Inflammatory macrophage (primary cell): ENCODE data around the gene LRCH1.
A peak's percentile ranks its signal among the peaks of the same experiment; 100 is the strongest.

ENCODE experiments used
- DNase-seq, 2 donors: peaks; one replicate each; pipeline ENCODE4 v3.0.0-alpha.2; 2020 to 2022

LRCH1 gene

DNA sequence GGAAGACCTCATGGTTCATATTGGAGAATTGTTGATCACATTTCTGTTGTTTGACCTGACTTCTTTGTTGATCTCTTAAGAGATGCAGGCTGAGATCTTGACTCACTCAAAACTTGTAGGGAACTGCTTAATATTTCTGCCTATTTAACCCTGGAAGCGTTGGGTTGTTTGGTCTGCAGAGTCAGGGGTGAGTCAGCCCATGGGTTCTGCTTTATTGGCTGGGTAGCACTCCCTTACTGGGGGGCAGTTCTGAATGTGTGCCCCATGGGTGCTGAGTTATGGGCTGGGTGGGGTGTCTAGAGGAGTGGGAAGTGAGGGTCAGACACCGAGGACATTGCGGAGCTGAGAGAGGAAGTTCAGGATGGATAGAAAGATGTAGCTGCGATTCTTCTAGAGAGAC lies 87.9 kb downstream of the LRCH1 start:
- peak; percentile 63 to 71 for DNase-seq

DNA sequence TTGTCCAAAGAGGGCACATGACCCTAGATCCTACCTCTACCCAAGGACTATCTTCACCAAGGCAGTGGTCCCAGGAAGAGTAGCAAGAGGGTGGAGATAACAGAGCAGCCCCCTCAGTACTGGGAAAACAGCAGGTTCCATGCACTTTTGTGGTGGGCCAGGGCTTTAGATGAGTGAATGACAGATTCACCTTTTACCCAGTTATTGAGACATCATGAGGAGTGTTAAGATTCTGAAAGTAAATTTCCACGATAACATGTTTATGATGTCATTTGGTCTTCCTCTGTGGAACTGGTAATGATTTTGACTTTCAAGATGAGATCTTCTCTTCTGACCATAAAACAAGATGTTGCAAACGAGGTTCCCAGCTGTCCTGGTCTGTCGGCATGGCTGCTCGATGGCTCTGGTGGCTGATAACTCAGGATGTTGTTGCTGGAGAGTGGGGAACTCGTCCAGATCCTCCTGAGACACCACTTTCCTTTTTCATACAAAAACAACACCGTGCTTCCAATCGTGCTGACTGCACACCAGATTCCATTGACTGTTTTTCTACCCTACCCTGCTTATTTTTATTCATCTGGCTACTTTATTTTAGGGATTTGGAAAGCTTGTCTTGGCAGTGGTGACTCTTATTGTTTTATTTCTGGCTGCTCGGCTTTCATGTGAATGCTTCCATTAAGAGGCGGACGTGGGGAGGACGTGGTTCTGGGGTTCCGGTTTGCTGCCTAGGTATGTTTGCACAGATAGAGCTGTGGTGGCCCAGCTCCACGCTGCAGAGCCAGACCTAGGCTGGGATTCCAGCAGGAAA lies 88.5 kb downstream of the LRCH1 start:
- DNase-seq = no peak

DNA sequence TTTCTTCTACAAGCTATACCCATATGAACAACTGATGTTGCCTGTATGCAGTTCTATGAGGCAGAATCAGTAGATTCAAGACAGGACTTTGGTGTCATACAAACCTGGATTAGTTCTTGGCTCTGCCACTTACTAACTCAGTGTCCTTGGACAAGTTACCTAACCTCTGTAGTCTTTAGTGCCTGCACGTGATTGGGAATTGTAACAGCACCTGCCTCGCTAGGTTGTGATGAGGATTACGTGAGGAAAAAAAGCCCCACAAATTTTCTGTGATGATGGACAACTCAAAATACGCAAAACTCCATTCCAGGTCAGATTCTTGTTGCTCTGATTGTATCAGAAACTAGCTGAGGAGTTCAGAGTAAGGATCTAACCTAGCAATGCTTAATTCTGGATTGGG lies 89.3 kb downstream of the LRCH1 start:
- DNase-seq = no peak

DNA sequence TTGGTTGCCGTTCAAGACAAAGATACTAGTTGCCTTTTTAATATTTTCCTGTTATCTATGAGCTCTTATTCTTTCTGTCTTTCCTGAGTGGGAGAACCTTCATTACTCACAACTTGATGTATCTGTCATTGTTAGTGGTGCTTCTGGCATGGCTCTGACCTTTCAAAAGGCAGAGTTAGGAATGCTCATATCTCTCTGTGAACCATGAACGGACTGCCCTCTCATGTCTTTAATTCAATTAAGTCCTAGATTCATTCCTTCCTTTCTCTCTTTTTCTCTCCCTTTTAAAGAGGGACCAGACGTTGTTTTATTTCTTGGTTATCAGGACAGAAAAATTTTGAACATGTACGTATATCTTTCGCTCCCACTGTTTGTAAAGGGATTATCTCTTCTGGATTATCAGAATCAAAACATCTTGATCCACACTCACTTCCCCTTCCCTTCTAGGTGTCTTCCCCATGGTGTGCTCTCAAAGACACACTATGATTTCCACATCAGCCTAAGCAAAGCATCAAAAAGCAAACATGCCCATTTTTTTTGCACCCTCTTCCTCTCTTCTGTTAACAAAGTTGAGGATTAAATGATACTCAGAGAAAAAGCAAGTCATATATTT lies 90.3 kb downstream of the LRCH1 start:
- DNase-seq = no peak

DNA sequence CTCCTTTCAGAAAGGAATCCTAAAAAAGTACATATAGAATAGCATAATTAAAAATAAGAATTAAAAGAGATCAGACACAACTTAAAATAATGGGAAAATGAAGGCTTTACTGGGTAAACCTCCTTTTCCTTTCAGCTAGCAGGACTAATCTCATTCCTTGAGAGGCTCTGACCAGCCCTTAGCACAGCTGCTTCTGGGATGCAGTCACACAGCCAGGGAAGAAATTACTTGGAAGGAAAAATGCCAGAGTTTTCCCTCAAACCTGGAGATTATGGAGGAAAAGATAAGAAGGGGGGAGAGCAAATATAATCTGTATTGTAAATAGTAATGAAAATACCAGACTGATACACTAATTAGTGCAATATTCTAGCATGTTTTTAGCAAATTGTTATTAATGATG lies 91.8 kb downstream of the LRCH1 start:
- no peak for DNase-seq

DNA sequence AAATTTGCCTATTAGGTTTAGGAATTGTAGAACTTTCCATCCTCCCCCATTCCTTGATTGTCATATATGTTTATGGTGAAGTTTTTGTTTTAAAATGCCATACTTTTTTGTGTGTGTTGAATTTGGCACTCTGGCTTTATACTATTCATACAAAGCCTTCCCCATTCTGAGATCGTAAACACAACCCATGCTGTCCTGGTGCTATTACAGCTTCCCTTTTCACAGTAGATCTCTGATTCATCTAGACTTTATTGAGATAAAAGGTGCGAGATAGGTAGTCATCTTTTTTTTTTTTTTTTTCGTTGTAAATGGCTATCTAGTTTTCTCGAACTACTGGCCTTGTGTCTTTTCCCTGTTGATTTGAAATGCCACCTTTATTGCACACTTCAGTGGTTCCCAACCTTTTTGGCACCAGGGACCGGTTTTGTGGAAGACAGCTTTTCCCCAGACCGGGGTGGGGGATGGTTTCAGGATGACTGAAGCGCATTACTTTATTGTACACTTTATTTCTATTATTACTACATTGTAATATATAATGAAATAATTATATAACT lies 94.6 kb downstream of the LRCH1 start:
- no peak for DNase-seq

DNA sequence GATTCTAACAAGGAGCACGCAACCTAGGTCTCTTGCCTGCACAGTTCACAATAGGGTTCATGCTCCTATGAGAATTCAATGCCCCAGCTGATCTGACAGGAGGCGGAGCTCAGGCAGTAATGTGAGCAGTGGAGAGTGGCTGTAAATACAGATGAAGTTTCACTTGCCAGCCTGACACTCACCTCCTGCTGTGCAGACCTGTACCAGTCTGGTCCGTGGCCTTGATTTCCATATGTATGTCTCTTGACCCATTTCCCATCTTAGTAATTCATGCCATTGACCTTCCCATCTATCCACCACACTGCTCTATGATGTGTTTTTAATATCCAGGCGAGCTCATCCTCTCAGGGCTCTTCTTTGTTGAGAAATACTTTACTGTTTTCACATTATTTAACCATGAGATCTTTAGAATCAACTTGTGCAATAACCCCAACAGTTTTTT lies 95.2 kb downstream of the LRCH1 start:
- peak in 1 of 2 donors; percentile 34 for DNase-seq

DNA sequence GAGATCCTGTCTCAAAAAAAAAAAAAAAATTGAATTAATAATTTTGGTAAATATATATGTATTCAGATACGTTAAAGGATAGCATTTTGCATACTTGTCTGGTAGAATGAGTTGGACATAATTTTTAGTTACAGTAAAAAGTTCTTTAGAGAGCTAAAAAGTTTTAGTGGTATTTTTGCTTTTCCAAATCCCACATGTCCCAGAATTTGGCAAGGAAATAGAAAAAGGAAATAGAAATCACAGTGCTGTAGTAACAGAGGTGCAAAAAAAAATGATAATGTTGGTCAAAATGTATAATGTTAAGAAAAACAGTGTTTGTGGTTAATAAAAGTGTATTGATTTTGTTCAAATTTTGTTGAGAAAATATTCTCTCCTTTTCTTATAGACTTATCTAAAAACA lies 96.8 kb downstream of the LRCH1 start:
- DNase-seq = no peak

DNA sequence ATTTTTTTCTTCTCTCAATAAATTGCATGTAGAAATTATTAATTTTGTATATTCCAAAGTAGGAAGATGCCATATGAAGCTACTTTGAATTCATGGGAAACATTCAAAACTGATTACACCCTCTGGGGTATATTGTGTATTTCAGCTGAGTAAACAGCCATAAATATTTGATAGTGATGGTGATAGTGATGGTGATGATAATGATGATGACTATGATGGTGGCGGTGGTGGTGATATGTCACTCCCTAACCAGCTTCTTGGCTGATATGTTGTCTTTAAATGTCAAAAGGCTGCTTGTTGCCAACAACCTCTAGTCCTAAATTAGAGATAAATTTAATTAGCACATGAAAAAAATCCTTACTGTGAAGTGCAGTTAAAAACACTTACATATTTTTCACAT lies 102.0 kb downstream of the LRCH1 start:
- DNase-seq = no peak

DNA sequence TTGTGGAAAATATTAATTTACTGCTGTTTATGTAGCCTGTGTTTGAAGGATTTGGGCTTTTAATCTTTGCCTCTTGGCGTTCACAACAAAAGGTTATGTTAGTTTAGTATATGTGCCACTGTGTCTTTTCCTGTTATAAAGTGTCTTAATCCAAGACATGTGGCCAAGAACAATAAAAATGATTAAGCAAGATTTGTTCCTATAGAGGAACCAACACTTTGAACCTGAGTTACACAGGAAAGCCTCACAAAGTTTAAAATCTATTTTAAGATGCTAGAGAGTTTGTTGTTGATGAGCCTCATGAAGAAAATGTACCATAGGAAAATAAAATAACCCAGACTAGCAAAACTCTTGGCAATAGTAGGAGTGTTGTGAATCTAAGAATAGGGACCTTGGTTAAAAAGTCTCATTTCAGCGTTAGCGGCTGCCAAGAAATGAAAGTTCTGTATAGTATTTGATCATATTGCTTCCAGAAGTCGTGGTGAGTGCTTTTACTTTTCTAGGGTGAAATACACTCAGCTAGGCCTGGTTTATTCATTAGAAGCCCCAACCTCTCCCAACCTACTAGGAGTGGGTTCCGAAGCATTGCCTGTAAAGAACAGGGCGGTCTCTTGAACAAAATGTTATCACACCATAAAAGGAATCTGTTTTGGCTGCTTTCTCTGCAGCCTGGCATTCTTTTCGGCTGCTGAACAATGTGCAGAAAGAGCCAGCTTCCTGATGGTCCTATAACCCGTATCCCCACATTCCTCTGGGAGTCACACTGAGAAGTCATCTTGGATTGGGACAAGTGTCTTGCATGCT lies 102.6 kb downstream of the LRCH1 start:
- DNase-seq = peak in 1 of 2 donors; percentile 38

DNA sequence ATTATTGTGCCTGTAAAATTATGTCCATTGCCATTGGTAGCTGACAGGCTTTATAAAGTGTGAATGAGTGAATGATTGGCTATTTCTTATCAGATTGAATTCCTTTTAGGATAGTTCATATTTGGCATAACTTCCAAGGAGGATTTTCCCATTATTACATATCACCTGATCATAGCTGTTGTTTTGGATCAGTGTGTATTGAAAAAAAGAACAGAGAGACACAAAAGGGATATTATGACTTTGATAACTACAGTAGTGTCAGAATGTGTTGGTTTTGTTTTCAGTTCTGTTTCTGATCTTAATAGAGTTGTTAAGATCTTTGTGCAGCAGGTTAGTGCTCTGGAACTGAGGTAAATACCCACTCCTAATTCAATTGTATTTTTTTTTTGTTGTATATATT lies 103.8 kb downstream of the LRCH1 start:
- no peak for DNase-seq

DNA sequence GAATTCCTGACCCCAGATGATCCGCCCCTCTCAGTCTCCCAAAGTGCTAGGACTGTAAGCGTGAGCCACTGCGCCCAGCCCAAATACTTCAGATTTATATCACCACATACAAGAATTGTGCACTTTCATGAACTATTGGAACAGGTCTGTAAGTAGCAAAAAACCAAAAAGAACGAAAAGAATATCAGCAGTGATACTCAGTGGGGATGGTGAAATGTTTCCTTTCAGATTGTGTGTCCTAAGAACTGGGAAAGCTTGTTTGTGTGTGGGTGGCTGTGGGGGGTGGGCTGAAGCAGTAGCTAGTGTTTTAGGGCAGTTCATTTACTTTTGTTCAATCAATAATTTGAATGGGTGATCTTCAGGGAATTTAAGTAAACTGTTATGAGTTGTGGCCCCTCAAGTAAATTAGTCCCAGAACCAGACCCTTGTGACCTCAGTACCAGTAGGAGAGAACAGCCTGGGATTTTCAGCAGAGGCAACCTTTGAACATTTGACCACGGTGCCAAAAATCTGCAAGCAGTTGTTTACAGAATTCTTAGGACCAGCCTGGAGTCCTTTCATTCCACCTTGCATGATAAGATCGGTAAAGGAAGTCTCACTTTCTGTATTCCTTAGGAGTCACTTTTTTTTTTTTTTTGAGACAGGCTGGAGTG lies 106.6 kb downstream of the LRCH1 start:
- no peak for DNase-seq

DNA sequence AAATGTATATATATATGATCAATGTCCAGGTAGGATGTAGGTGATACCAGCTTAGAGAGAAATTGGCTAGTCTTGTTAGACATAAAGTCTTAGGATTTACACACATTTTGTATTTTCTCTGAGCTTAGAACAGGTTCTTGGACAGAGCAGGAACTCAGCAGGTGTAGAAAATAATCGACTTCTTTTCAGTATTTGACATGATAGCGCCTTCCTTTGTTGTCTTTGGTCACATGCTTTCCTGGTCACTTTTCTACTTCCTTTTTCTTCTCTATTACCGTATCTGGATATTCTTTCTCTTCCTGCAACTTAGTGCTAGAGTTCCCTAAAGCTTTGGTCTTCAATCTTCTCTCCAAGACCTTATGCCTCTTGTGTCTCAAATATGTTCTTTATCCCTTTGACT lies 107.4 kb downstream of the LRCH1 start:
- DNase-seq = no peak

DNA sequence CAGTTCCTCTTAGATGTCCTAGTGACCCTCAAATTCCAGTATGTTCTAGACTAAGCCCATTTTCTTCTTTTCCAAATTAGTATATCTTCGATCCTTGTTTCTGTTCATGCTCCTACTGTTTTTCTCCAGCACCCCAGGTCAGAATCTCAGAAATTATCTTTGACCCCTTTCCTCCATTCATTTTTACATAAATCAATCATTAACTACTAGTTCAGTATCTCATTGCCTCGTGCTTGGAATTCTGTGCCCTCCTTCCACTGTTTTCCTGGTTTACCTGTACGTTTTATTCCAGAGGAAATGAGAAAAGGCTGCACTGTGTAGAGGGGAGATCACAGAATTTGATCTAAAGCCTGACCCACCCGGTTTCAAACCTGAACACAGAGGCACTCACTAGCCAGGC lies 107.9 kb downstream of the LRCH1 start:
- no peak for DNase-seq

DNA sequence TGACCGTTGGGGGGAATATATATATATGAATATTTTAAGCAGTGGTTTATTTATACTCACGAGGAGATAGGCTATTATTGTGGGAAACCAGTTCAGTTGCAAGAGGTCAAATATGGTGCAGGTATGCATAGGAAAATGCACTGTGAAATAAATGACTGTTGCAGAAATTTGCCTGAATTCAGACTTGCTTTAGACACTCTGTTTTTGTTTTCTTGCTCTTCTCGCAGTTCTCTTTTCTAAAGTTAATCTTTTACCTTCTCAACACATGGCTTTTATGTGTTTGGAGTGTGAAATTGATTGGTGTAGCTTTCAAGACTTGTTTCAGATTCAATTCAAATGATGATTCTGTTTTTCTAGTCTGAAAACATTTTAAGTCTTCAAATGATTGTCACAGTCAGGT lies 109.7 kb downstream of the LRCH1 start:
- no peak for DNase-seq

DNA sequence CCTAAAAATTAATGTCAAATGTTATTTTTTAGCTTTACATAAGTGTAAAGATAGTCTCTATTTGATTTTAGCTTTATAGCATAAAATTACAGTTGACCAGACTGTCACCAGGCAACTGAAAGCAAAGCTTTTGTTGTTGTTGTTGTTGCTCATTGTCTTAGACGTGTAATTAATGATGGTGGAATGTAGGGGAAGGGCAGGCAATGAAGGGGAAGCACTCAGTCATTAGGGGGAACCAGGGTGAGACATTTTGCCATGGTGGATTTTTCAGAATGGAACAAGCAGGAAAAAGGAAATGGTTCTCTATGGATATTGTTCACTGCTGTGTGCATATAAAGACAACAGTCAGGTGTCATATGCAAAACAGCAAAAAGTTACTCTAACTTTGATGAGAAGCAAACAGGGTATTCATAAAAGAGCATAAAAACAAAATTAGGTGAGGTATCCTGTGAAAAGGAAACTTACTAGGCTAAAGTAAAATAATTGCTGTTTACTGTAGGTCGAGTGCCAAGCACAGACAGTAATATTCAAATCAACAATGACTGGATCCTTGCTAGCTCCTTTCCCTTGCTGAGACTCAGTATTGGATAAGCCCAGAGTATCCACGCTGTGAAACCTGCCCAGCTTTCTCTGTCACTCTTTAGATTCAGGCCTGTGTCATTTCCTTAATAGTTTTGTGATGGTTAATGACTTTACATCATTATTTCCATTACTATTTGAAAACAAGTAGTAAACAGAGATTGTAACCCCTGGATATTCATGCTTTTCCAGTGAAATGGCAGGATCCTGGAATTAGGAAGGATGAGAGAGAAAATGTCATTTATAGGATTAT lies 110.5 kb downstream of the LRCH1 start:
- no peak for DNase-seq

DNA sequence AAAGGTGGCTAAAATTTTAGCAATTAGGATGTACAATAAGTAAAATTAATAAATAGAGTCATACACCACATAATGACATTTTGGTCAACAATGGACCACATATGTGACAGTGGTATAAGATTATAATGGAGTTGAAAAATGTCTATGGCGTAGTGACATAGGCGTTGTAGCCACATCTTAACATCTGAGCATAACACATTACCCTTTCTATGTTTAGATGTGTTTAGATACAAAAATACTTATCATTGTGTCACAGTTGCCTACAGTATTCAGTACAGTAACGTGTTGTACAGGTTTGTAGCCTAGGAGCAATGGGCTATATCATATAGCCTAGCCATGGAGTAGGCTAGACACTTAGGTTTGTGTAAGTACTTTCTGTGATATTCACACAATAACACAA lies 111.2 kb downstream of the LRCH1 start:
- no peak for DNase-seq

DNA sequence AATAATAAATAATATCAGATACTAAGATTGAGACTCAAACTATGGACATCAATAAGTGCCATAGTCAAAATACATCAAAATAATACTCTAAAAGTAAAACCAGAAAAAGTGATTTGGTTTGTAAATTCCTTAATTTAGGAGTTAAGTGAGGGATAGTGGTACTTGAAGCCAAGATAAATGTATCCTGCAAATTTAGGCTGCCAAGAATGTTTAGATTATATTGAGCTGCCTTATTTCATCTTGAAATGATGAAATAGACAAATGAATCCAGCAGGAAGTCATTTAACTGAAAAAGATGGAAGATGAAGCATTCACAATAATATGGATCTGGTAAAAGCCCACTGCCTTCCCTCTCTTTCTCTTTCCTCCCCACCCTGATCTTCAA lies 112.3 kb downstream of the LRCH1 start:
- DNase-seq = no peak

DNA sequence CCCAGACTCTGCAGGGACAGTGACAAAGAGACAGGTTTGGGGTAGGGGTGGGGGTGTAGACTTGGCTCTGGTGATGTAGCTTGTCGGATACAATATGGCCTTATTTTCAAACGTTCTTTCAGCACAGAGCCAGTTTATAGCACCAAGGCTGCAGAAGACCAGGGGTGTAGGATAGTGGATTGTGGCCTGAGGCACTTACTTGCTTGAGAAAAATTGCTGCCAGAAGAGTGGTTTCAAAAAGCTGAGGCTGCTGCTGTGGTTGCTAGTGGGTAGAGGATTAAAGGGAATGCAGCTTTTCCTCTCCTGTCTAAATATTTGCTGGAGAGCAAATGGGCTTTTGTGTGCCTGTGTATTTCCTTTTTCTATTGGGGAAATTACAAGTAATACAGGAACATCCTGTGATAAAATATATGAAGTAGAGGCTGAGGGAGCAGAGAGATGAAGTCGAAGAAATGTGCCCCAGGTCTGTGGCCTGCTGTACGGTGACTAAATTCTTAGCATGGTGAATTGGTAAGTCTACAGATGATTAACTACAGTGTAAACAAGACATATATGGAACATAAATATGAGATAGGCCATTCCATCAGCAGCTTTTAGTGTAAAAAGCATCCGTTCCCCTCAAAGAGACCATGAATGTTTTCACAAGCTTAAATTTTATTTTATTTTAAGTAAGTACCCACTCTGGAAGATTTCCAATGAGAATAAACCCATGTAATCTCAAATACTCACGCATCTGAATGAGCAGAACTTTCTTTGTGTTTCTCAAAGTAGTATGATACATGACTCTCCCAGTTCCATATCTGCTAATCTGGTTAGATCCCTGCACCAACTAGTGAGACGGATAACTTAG lies 112.9 kb downstream of the LRCH1 start:
- DNase-seq = no peak

DNA sequence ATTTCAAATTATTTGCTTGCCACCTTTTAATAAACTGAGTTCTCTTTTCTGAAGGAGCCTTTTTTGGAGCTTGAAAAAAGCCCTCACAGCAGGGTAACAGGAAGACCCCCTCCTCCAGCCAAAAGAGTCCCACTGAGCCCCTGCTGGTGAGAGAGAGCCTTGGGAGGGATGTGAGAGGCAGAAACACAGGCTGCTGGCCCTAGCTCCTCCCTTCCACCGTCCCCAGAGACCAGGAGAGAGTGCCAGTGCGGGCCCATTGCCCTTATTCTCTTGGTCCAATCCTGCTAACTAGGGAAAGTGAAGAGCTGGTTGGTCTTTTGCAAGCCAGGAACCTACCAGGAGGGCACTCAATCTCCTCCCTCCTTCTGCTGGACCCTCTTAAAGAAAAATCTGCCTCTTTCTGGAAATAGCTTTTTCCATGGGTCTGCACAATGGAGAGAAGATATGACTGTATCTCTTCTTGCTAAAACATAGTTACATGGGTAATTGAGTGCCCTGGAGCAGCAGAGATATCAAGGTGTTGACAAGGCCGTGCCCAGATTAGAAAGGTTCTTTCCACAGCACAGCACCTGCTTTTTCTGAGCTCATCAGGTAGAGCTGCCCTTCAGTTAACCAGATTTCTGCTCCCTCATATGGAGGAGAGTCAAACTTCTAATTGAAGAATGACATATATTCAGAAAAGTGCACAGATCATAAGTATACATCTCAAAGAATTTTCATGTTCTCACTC lies 113.9 kb downstream of the LRCH1 start:
- no peak for DNase-seq
